HG02623 (cell line): ENCODE measurements around the gene PLAC8L1.
"Not testable (repeated sequence)": the region's sequence is repeated elsewhere in the genome, so short reads cannot be mapped to it uniquely, and the experiment has no call there.

ENCODE experiments used
- ATAC-seq: cut with Tn5 transposase; IDR thresholded peaks from one replicate; pipeline ENCODE4 v1.9.1; 2021; ENCODE audit warnings: moderate library complexity; ENCODE audit not compliant: unreplicated experiment

Gene PLAC8L1

GRCh38 chr5:146105477-146105876, at the start of gene PLAC8L1:
Gene PLAC8L1, minus strand, starts transcription at chr5:146105577. Its CDS starts 1,266 bp downstream, at chr5:146104311.
- ATAC-seq: no peak

GRCh38 chr5:146151970-146152369, 46.6 kb upstream of the PLAC8L1 start:
- ATAC-seq: no peak

GRCh38 chr5:146137967-146138403, 32.6 kb upstream of the PLAC8L1 start:
- no peak for ATAC-seq

GRCh38 chr5:146130440-146131045, 25.2 kb upstream of the PLAC8L1 start:
- no peak for ATAC-seq

GRCh38 chr5:146126068-146126467, 20.7 kb upstream of the PLAC8L1 start:
- ATAC-seq: no peak

- ATAC-seq: no peak
Observed at GRCh38 chr5:146124580-146124979, 19.2 kb upstream of the PLAC8L1 start.

- ATAC-seq: not testable (repeated sequence)
Observed at GRCh38 chr5:146121451-146121850, 16.1 kb upstream of the PLAC8L1 start.

- ATAC-seq: no peak
Observed at GRCh38 chr5:146118322-146118721, 12.9 kb upstream of the PLAC8L1 start.

GRCh38 chr5:146117216-146117615, 11.8 kb upstream of the PLAC8L1 start:
- ATAC-seq: not testable (repeated sequence)

GRCh38 chr5:146116361-146116760, 11.0 kb upstream of the PLAC8L1 start:
- no peak for ATAC-seq

- ATAC-seq: no peak
Observed at GRCh38 chr5:146112476-146112875, 7.1 kb upstream of the PLAC8L1 start.

- no peak for ATAC-seq
Observed at GRCh38 chr5:146111409-146111808, 6.0 kb upstream of the PLAC8L1 start.

- ATAC-seq: no peak
Observed at GRCh38 chr5:146109379-146109778, 4.0 kb upstream of the PLAC8L1 start.

- not testable (repeated sequence) for ATAC-seq
Observed at GRCh38 chr5:146108870-146109269, 3.5 kb upstream of the PLAC8L1 start.

- no peak for ATAC-seq
Observed at GRCh38 chr5:146107901-146108300, 2.5 kb upstream of the PLAC8L1 start.

GRCh38 chr5:146103594-146103993, 1.8 kb downstream of the PLAC8L1 start:
- ATAC-seq: no peak

GRCh38 chr5:146101646-146102045, 3.7 kb downstream of the PLAC8L1 start:
- ATAC-seq: no peak

GRCh38 chr5:146098047-146098446, 7.3 kb downstream of the PLAC8L1 start:
- ATAC-seq: no peak

- no peak for ATAC-seq
Observed at GRCh38 chr5:146091881-146092280, 13.5 kb downstream of the PLAC8L1 start.

- ATAC-seq: no peak
Observed at GRCh38 chr5:146089287-146089686, 16.1 kb downstream of the PLAC8L1 start.

- ATAC-seq: no peak
Observed at GRCh38 chr5:146088098-146088497, 17.3 kb downstream of the PLAC8L1 start.

- no peak for ATAC-seq
Observed at GRCh38 chr5:146084376-146084775, 21.0 kb downstream of the PLAC8L1 start.

- peak; percentile 95 for ATAC-seq
Observed at GRCh38 chr5:146082798-146083197, 22.6 kb downstream of the PLAC8L1 start.
